T follicular helper cell (primary cell): ENCODE data around the gene TOX2.
A peak's percentile ranks its signal among the peaks of the same experiment; 100 is the strongest.

Experiments used
- DNase-seq: peaks from one replicate; pipeline ENCODE4 v3.0.0-alpha.2; 2020; ENCODE audit warnings: low read depth

Gene TOX2

GRCh38 chr20:43959079-43959919 is 44.6 kb downstream of the TOX2 start:
- DNase-seq = peak; percentile 17

- DNase-seq = no peak
Measured at GRCh38 chr20:43959920-43960227, 45.2 kb downstream of the TOX2 start.

- DNase-seq = no peak
Measured at GRCh38 chr20:43960231-43960630, 45.6 kb downstream of the TOX2 start.

- DNase-seq = no peak
Measured at GRCh38 chr20:43961116-43961515, 46.5 kb downstream of the TOX2 start.

- DNase-seq = no peak
Measured at GRCh38 chr20:43961541-43962471, 47.2 kb downstream of the TOX2 start.

- no peak for DNase-seq
Measured at GRCh38 chr20:43962530-43962929, 47.9 kb downstream of the TOX2 start.

GRCh38 chr20:43963233-43963632 is 48.6 kb downstream of the TOX2 start:
- DNase-seq = no peak

GRCh38 chr20:43963872-43964791 is 49.5 kb downstream of the TOX2 start:
- DNase-seq = peak; percentile 53

GRCh38 chr20:43968341-43969000 is 53.8 kb downstream of the TOX2 start:
- no peak for DNase-seq

GRCh38 chr20:43969028-43969447 is 54.4 kb downstream of the TOX2 start:
- no peak for DNase-seq

GRCh38 chr20:43969501-43970182 is 55.0 kb downstream of the TOX2 start:
- DNase-seq = no peak

GRCh38 chr20:43971267-43971666 is 56.6 kb downstream of the TOX2 start:
- DNase-seq = no peak

GRCh38 chr20:43972051-43972450 is 57.4 kb downstream of the TOX2 start:
- DNase-seq = no peak

- DNase-seq = no peak
Measured at GRCh38 chr20:43972692-43973091, 58.0 kb downstream of the TOX2 start.

GRCh38 chr20:43973231-43973630 is 58.6 kb downstream of the TOX2 start:
- no peak for DNase-seq

- no peak for DNase-seq
Measured at GRCh38 chr20:43973671-43974450, 59.2 kb downstream of the TOX2 start.

GRCh38 chr20:43974695-43975094 is 60.0 kb downstream of the TOX2 start:
- no peak for DNase-seq

GRCh38 chr20:43975096-43975768 is 60.6 kb downstream of the TOX2 start:
- DNase-seq = no peak

GRCh38 chr20:43976547-43976946 is 61.9 kb downstream of the TOX2 start:
- no peak for DNase-seq
